HG02973 (cell line): ENCODE results near the gene MAMDC2.

Experiments used
- ATAC-seq: cut with Tn5 transposase; IDR thresholded peaks from one replicate; pipeline ENCODE4 v1.9.1; 2021; ENCODE audit warnings: moderate library complexity; ENCODE audit not compliant: unreplicated experiment

MAMDC2 gene

DNA sequence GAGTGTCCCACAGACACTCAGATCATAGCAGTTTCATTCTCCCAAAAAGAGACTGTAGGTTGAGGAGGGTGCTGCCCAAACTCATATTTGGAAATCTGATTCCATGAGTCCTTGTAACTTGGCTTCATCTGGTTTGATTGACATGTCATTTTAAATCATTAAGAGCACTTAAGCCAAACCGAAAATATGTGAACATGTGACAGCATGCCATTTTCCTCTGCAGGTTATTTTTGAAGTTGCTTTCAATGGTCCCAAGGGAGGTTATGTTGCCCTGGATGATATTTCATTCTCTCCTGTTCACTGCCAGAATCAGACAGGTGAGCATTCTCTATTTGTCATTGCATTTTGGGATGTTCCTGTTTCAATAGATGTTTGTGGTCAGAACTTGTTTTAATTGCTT lies 87.6 kb downstream of the MAMDC2 start:
- no peak for ATAC-seq

- no peak for ATAC-seq
Observed at GRCh38 chr9:70133253-70134208, 89.9 kb downstream of the MAMDC2 start.

DNA sequence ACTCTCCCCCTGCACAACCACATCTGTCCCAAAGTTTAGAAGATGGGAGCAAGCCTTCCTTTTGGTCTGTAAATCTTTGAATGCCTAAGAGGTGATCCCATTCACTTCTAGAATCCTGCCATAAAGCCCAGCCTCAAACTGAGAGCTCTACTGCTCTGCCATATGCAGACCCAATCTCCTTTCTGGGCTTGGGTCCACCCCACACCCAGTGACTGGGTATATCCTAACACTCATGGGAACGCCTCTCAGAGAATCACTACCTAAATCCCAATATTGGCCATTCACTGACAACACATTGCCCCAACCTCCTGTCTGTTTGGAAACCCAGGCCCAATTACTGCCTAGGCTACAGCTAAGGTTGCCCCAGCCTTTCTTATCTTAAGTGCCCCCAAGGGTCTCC lies 90.7 kb downstream of the MAMDC2 start:
- ATAC-seq, result no peak

GRCh38 chr9:70135176-70135575 lies 91.5 kb downstream of the MAMDC2 start:
- no peak for ATAC-seq

- no peak for ATAC-seq
Observed at GRCh38 chr9:70136632-70137031, 93.0 kb downstream of the MAMDC2 start.

DNA sequence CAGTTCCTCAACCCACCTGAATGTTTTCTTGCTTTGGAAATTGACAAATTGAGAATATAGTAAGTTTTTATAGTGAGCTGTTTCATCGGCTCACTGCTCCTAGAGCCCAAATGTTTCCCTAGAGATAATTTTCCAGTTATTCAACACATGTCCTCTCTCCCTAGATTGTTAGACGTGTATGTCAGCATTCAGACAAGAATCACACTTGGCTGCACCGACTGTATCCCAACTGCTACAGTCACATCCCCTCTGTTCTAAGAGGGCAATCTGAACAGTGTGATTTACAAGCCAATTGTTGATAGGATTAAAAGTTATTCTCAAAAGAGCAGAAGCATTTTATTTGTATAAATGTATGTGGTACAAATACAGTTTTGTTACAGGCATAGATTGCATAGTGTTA lies 93.9 kb downstream of the MAMDC2 start:
- no peak for ATAC-seq

DNA sequence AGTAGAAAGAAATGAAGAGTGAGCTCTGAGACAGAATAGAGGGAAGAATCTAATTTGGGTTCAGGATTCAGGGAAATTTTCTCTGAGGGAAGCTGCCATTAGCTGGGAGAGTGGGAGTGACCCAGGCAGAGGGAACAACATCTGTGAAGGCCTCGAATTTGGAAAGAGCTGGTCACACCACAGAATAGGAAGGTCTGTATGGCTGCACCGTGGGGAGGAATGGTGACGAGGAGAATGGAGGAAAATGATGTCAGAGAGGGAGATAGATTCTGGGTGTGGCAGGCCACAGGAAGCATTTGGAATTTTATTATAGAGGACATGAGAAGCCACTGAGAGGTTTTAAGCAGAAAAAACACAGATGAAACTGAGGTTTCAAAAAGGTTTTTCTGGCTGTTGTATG lies 98.5 kb downstream of the MAMDC2 start:
- no peak for ATAC-seq

DNA sequence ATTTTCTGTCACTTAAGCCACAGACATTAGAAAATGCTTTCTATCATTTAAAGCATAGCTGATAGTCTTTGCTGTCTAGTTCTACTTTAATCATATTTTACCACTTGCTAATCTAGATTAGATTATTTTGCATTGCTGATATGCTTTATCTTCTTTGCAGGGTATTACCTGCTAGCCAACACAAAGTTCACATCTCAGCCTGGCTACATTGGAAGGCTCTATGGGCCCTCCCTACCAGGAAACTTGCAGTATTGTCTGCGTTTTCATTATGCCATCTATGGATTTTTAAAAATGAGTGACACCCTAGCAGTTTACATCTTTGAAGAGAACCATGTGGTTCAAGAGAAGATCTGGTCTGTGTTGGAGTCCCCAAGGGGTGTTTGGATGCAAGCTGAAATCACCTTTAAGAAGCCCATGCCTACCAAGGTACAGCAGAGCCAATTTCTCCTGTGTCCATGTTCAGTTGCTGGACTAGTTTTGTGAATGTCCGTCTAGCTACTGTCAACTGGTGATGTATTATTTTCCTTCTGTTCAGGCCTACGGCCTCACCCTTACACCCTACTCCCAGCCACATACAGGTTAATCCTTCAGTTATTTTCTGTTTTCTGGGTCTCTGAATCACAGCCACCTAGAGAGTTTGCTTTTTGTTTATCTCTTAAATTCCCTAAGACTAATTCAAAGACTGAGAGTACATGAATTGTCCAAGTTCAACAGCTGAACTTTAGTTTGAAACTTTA lies 99.9 kb downstream of the MAMDC2 start:
- no peak for ATAC-seq

GRCh38 chr9:70144131-70144503 lies 100.5 kb downstream of the MAMDC2 start:
- no peak for ATAC-seq

GRCh38 chr9:70145981-70146380 lies 102.3 kb downstream of the MAMDC2 start:
- ATAC-seq, result no peak

DNA sequence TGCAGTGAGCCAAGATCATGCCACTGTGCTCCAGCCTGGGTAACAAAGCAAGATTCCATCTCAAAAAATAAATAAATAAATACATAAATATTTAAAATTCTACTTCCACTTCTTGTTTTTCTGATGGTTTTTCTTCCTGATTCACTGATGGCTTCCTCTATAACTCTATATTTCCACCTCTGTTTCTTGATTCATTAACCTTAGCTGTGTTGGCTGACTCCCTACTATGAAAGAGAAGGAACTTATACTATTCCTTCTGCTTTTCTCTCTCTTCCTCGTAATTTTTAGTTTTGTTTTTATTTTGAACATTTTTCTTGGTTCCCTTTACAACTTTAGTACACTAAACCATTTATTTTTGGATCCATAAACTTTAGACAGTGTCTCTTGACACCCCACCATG lies 103.5 kb downstream of the MAMDC2 start:
- ATAC-seq, result no peak

GRCh38 chr9:70147651-70148050 lies 104.0 kb downstream of the MAMDC2 start:
- ATAC-seq, result no peak

- ATAC-seq, result no peak
Observed at GRCh38 chr9:70152350-70152749, 108.7 kb downstream of the MAMDC2 start.

DNA sequence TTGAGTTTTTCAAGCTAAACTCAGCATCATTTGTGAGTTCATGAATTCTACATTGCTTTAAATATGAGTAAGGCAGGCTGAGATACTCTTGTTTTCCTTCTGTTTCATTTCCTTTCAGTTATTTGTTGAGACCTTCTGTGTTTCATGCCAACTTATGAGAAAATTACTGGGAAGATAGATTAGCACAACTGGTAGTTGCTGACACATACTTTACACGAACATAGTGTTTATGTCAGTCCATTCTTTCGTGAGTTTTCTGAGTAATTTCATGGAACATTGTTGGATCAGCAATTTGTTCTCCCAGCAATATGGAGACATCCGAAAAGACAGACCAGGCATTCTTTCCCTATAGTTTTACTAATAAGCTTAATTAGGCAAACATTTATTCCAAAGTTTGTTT lies 113.1 kb downstream of the MAMDC2 start:
- ATAC-seq, result no peak

GRCh38 chr9:70159630-70160029 lies 116.0 kb downstream of the MAMDC2 start:
- no peak for ATAC-seq

GRCh38 chr9:70160686-70161600 lies 117.3 kb downstream of the MAMDC2 start:
- no peak for ATAC-seq

- ATAC-seq, result no peak
Observed at GRCh38 chr9:70165006-70165602, 121.5 kb downstream of the MAMDC2 start.

GRCh38 chr9:70168521-70168920 lies 124.9 kb downstream of the MAMDC2 start:
- ATAC-seq, result no peak

DNA sequence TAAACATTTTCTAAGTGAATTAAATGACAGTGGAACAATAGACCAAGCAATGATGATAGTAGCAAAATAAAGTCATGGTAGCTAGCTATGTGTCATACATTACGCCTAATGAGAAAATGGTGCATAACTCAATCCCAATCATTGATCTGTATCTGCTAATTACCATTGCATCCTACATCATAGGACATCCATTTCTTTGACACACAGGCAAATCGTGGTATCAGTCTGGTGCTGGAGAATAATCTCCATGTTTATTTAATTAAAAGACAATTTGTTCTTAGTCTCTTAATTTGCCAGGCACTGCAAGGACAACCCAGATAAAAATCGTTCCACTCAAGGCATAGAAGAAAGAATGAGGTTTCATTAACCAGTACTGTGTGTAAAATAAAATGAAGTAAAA lies 125.6 kb downstream of the MAMDC2 start:
- no peak for ATAC-seq

GRCh38 chr9:70170151-70170790 lies 126.6 kb downstream of the MAMDC2 start:
- ATAC-seq, result no peak
